K562 (cell line): ENCODE measurements around the gene URB2. TPM values are rescaled to one million over a fixed set of nuclear protein-coding genes. Genes with fewer than 3 reads are reported as not detected.
A peak's percentile ranks its signal among the peaks of the same experiment; 100 is the strongest.

ENCODE experiments used
- DEAF1 ChIP-seq: fragments of 450-650 bp; formaldehyde crosslinking; IDR thresholded peaks from 2 replicates; pipeline ENCODE4 v1.4.0; 2020; ENCODE audit warnings: mild to moderate bottlenecking, moderate library complexity
- DMBX1 ChIP-seq: fragments of 250-450 bp; sonication (Bioruptor Pico); IDR thresholded peaks from 2 replicates; pipeline ENCODE4 v1.8.0; 2022; ENCODE audit warnings: inconsistent platforms, mild to moderate bottlenecking, moderate library complexity, borderline replicate concordance
- FUS ChIP-seq: fragments of 200-400 bp; formaldehyde crosslinking; optimal IDR thresholded peaks from 2 replicates; pipeline ENCODE3; 2017; ENCODE audit warnings: low read depth, low read length
- GTF2E2 ChIP-seq: fragments of 200-800 bp; sonication (Bioruptor generic); IDR thresholded peaks from 2 replicates; pipeline ENCODE4 v1.6.1; 2016; ENCODE audit warnings: missing genetic modification characterization, missing compliant biosample characterization
- KDM4B ChIP-seq, 2 experiments: fragments of 450-650 bp in 1 of 2; sonication (generic) in 1 of 2; IDR thresholded peaks; 2 replicates each; pipeline ENCODE4 v1.6.1; 2016 to 2017; ENCODE audit warnings: borderline replicate concordance in 2 of 2, antibody characterized with exemption in 1 of 2, low read depth in 1 of 2, mild to moderate bottlenecking in 1 of 2
- LEF1 ChIP-seq: fragments of 450-650 bp; IDR thresholded peaks from 2 replicates; pipeline ENCODE4 v1.6.1; 2016; ENCODE audit warnings: mild to moderate bottlenecking
- MECOM ChIP-seq: fragments of 250-450 bp; sonication (Bioruptor Pico); IDR thresholded peaks from 2 replicates; pipeline ENCODE4 v1.8.0; 2022; ENCODE audit warnings: inconsistent platforms
- MNT ChIP-seq, 2 experiments: fragments of 450-650 bp; conservative IDR thresholded peaks; 2 replicates each; pipeline ENCODE4 v1.6.1; 2017; ENCODE audit warnings: mild to moderate bottlenecking in 2 of 2, moderate library complexity in 2 of 2
- MYC ChIP-seq, 2 experiments: fragments of 250-450 bp in 1 of 2; sonication (Bioruptor Pico) in 1 of 2; IDR thresholded peaks; 2 replicates each; pipeline versions ENCODE4 v1.5.1 to v1.6.1; 2012 to 2021; ENCODE audit warnings: low read depth in 2 of 2, borderline replicate concordance in 1 of 2, improper control_type of control experiment in 1 of 2, low read length in 1 of 2, mild to moderate bottlenecking in 1 of 2, moderate library complexity in 1 of 2
- NFATC3 ChIP-seq: fragments of 450-650 bp; IDR thresholded peaks from 2 replicates; pipeline ENCODE4 v1.6.1; 2017; ENCODE audit warnings: mild to moderate bottlenecking
- SRF ChIP-seq, 2 experiments: fragments of 250-450, 450-650 bp in 1 of 2; sonication (Bioruptor Pico) in 1 of 2; sonication (generic) in 1 of 2; formaldehyde crosslinking; IDR thresholded peaks; 2 replicates each; pipeline versions ENCODE4 v1.5.0 to v1.5.1; 2020 to 2022; ENCODE audit warnings: mild to moderate bottlenecking in 1 of 2, missing genetic modification reagents in 1 of 2
- TARDBP ChIP-seq: fragments of 450-650 bp; IDR thresholded peaks from 2 replicates; pipeline ENCODE4 v1.6.1; 2016
- ZBTB12 ChIP-seq: fragments of 250-450 bp; sonication (Bioruptor Pico); IDR thresholded peaks from 2 replicates; pipeline ENCODE4 v1.4.0; 2020
- ZBTB49 ChIP-seq: sonication (generic); formaldehyde crosslinking; IDR thresholded peaks from 2 replicates; pipeline ENCODE4 v1.8.0; 2022; ENCODE audit warnings: missing genetic modification reagents, mild to moderate bottlenecking, borderline replicate concordance
- ZNF232 ChIP-seq: sonication (generic); formaldehyde crosslinking; IDR thresholded peaks from 2 replicates; pipeline ENCODE4 v1.8.0; 2022; ENCODE audit warnings: mild to moderate bottlenecking, missing genetic modification reagents
- ZNF280B ChIP-seq: fragments of 250-450 bp; sonication (Bioruptor Pico); IDR thresholded peaks from 2 replicates; pipeline ENCODE4 v1.5.1; 2021; ENCODE audit warnings: mild to moderate bottlenecking
- ZNF41 ChIP-seq: fragments of 250-450 bp; sonication (Bioruptor Pico); conservative IDR thresholded peaks from 2 replicates; pipeline ENCODE4 v1.4.0; 2020; ENCODE audit warnings: mild to moderate bottlenecking
- polyA plus RNA-seq, 8 experiments: library from polyadenylated mRNA; depleted of rRNA in 4 of 8; stranded (reverse) in 5 of 8; unstranded in 3 of 8; fragments of >200 nt; fragmentation: Nextera tagmentation in 2 of 8; fragmentation: Illumina TruSeq in 1 of 8; extraction: Ambion mirVana in 2 of 8; extraction: Trizol in 1 of 8; gene quantifications; 2 replicates each; pipeline versions ENCODE4 v1.2.1 to v1.2.3, GENCODE V29; 2011 to 2014; ENCODE audit warnings: inconsistent platforms in 1 of 8, missing spikeins in 1 of 8
- total RNA-seq, 7 experiments: library from RNA; depleted of rRNA in 6 of 7; stranded (reverse); fragments of >200 nt in 6 of 7; fragmentation: Illumina TruSeq in 2 of 7; extraction: Trizol in 2 of 7; gene quantifications; 2 replicates each; pipeline versions ENCODE4 v1.2.1 to v1.2.3, GENCODE V29; 2011 to 2021; ENCODE audit warnings: low replicate concordance in 1 of 7

The URB2 gene
- total and polyA plus RNA-seq, 9 of the 15 experiments (the other 6 are each of a cell fraction or from before 2014, with no cell fraction given) = 2.8 to 28.3 (median 19.0) TPM

GRCh38 chr1:229625915-229626831, at the start of gene URB2, which contains the start of gene TAF5L (continued):
- TF ChIP-seq GTF2E2 (peak; percentile 73; the same call in 1 of the 2 replicates), TARDBP (no peak; the same call in 1 of the 2 replicates), LEF1 (no peak), KDM4B (IDR thresholded peaks at IDR 0.05; ENCODE audit: borderline replicate concordance in 2 of 2, low read depth in 1 of 2) (no peak), FUS (no peak), ZNF232 (no peak), ZBTB49 (CRISPR knock-in tag) (no peak), ZNF280B (no peak), DMBX1 (no peak), ZBTB12 (CRISPR knock-in tag) (0 out of 2 replicates have a peak, but pooled peaks have one; percentile 15), MYC (IDR thresholded peaks at IDR 0.05; ENCODE audit: low read depth, low read length) (peak; percentile 99), MYC (CRISPR knock-in tag; IDR thresholded peaks at IDR 0.05; ENCODE audit: borderline replicate concordance, low read depth) (peak; percentile 92; the same call in 1 of the 2 replicates), SRF (CRISPR knock-in tag; IDR thresholded peaks at IDR 0.05) (0 out of 4 replicates have a peak, but pooled peaks of 1 of the 2 experiments have one; percentile 30), DEAF1 (no peak), NFATC3 (peak; percentile 65; the same call in 1 of the 2 replicates), MECOM (CRISPR knock-in tag) (no peak), ZNF41 (CRISPR knock-in tag) (no peak), MNT (conservative IDR thresholded peaks at IDR 0.05) (peak; percentile 98 to 99)
